Hematopoietic multipotent progenitor cell treated with erythropoietin and hydrocortisone succinate and interleukin-3 and kit ligand, for 15 days (in vitro differentiated cells): ENCODE data around the gene PDE10A.

Experiments used
- DNase-seq: peaks from one replicate; pipeline ENCODE4 v3.0.0-alpha.2; 2015; ENCODE audit warnings: low spot score

The PDE10A gene

GRCh38 chr6:165655191-165655590 is 7.8 kb downstream of the PDE10A start:
- DNase-seq = no peak

GRCh38 chr6:165654144-165654543 is 8.9 kb downstream of the PDE10A start:
- no peak for DNase-seq

- DNase-seq = no peak
These were observed 9.4 kb downstream of the PDE10A start for GRCh38 chr6:165653607-165654006.

- DNase-seq = no peak
These were observed 9.8 kb downstream of the PDE10A start for GRCh38 chr6:165653196-165653595.

GRCh38 chr6:165652766-165653165 is 10.3 kb downstream of the PDE10A start:
- DNase-seq = no peak

- no peak for DNase-seq
These were observed 13.6 kb downstream of the PDE10A start for GRCh38 chr6:165649166-165650137.

GRCh38 chr6:165647041-165647440 is 16.0 kb downstream of the PDE10A start:
- no peak for DNase-seq

GRCh38 chr6:165645919-165646318 is 17.1 kb downstream of the PDE10A start:
- no peak for DNase-seq

- DNase-seq = no peak
These were observed 18.3 kb downstream of the PDE10A start for GRCh38 chr6:165644586-165645266.

GRCh38 chr6:165643015-165643414 is 20.0 kb downstream of the PDE10A start:
- DNase-seq = no peak

GRCh38 chr6:165641672-165642156 is 21.3 kb downstream of the PDE10A start:
- DNase-seq = no peak

GRCh38 chr6:165640806-165641205 is 22.2 kb downstream of the PDE10A start:
- no peak for DNase-seq

- no peak for DNase-seq
These were observed 24.5 kb downstream of the PDE10A start for GRCh38 chr6:165638530-165638929.

- no peak for DNase-seq
These were observed 25.5 kb downstream of the PDE10A start for GRCh38 chr6:165637586-165637985.

- DNase-seq = no peak
These were observed 26.5 kb downstream of the PDE10A start for GRCh38 chr6:165636402-165637048.

- DNase-seq = no peak
These were observed 27.1 kb downstream of the PDE10A start for GRCh38 chr6:165635965-165636364.

- no peak for DNase-seq
These were observed 28.8 kb downstream of the PDE10A start for GRCh38 chr6:165634101-165634880.

- DNase-seq = no peak
These were observed 30.8 kb downstream of the PDE10A start for GRCh38 chr6:165632194-165632593.

GRCh38 chr6:165630544-165630953 is 32.5 kb downstream of the PDE10A start:
- DNase-seq = no peak

GRCh38 chr6:165628955-165629354 is 34.1 kb downstream of the PDE10A start:
- DNase-seq = no peak

GRCh38 chr6:165627366-165627765 is 35.7 kb downstream of the PDE10A start:
- no peak for DNase-seq

- no peak for DNase-seq
These were observed 36.3 kb downstream of the PDE10A start for GRCh38 chr6:165626711-165627110.
